GM23248 (cell line): Measurements from ENCODE around the gene PPP1CB.

Experiments
- EZH2 ChIP-seq: fragments of 200-600 bp; sonication (generic); IDR thresholded peaks from 2 replicates; pipeline ENCODE4 v1.6.1; 2018; ENCODE audit warnings: antibody characterized with exemption, mild to moderate bottlenecking; ENCODE audit not compliant: insufficient read depth, poor library complexity, severe bottlenecking
- EZH2phosphoT487 ChIP-seq: fragments of 200-600 bp; sonication (generic); IDR thresholded peaks from 2 replicates; pipeline ENCODE4 v1.6.1; 2018; ENCODE audit warnings: antibody characterized with exemption, moderate library complexity, mild to moderate bottlenecking, low read depth; ENCODE audit not compliant: insufficient read depth

DNA sequence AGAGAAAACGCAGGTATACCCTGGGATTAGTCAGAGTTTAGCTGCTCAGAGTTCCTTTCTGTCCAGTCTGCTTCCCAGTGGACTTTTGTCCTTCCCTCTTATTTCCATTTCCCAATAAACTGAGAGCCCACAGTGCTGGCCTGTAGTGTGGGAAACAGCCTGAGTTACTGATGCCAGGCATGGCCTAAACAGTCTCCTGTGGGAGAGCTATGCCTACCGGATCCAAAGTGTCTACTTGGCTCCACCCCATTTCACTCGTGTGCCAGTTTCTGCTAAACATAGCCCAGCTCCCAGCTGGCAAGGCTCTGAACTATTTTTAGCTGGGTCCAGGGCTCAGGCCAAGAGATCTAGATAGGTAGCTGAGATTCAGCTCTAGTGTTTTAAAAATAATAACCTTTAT lies 15.6 kb upstream of the PPP1CB start:
- TF ChIP-seq EZH2 (no peak), EZH2phosphoT487 (no peak)
